Measurements from ENCODE around the gene NFAT5. TPM values are rescaled to one million over a fixed set of nuclear protein-coding genes. Genes with fewer than 3 reads are reported as not detected.

Gene NFAT5
- total RNA-seq, 1 donor from 2014 or later, result 48.8 TPM

- Mint-ChIP-seq H3K4me1 (ENCODE audit: unreplicated experiment) (peaks cover 8% of the 10 kb centered on the region), H3K27me3 (ENCODE audit: unreplicated experiment) (no peaks in the 10 kb centered on the region), H3K4me3 (ENCODE audit: unreplicated experiment) (peak overlapping the region; percentile 2), H3K9me3 (ENCODE audit: unreplicated experiment) (no peaks in the 10 kb centered on the region), H3K36me3 (ENCODE audit: low read depth, unreplicated experiment) (peaks cover 11% of the 10 kb centered on the region), H3K27ac (ENCODE audit: unreplicated experiment) (no peak overlapping the region)
- DNase-seq (ENCODE audit: low spot score), result no peak
- no peak for TF ChIP-seq CTCF (IDR thresholded peaks at IDR 0.05; ENCODE audit: unreplicated experiment)
Measured at GRCh38 chr16:69703638-69704037, 137.9 kb downstream of the NFAT5 start.

GRCh38 chr16:69706256-69706974 is 140.6 kb downstream of the NFAT5 start:
- no peaks in the 10 kb centered on the region for H3K27me3 Mint-ChIP-seq (ENCODE audit: unreplicated experiment)
- no peaks in the 10 kb centered on the region for H3K4me1 Mint-ChIP-seq (ENCODE audit: unreplicated experiment)
- no peak overlapping the region for H3K27ac Mint-ChIP-seq (ENCODE audit: unreplicated experiment)
- no peaks in the 10 kb centered on the region for H3K9me3 Mint-ChIP-seq (ENCODE audit: unreplicated experiment)
- TF ChIP-seq CTCF (IDR thresholded peaks at IDR 0.05; ENCODE audit: unreplicated experiment), result no peak
- no peak overlapping the region for H3K4me3 Mint-ChIP-seq (ENCODE audit: unreplicated experiment)
- peaks cover 12% of the 10 kb centered on the region for H3K36me3 Mint-ChIP-seq (ENCODE audit: low read depth, unreplicated experiment)
- no peak for DNase-seq (ENCODE audit: low spot score)

GRCh38 chr16:69706975-69707340 is 141.2 kb downstream of the NFAT5 start:
- Mint-ChIP-seq H3K27ac (ENCODE audit: unreplicated experiment) (no peak overlapping the region), H3K4me3 (ENCODE audit: unreplicated experiment) (no peak overlapping the region), H3K36me3 (ENCODE audit: low read depth, unreplicated experiment) (peaks cover 12% of the 10 kb centered on the region), H3K27me3 (ENCODE audit: unreplicated experiment) (no peaks in the 10 kb centered on the region), H3K9me3 (ENCODE audit: unreplicated experiment) (no peaks in the 10 kb centered on the region), H3K4me1 (ENCODE audit: unreplicated experiment) (no peaks in the 10 kb centered on the region)
- DNase-seq (ENCODE audit: low spot score), result no peak
- TF ChIP-seq CTCF (IDR thresholded peaks at IDR 0.05; ENCODE audit: unreplicated experiment), result no peak

- peak overlapping the region; percentile 6 for H3K27ac Mint-ChIP-seq (ENCODE audit: unreplicated experiment)
Measured at GRCh38 chr16:69707920-69708683, 142.3 kb downstream of the NFAT5 start.

More at GRCh38 chr16:69707920-69708683, 142.3 kb downstream of the NFAT5 start:
- Mint-ChIP-seq H3K4me1 (ENCODE audit: unreplicated experiment) (no peaks in the 10 kb centered on the region), H3K4me3 (ENCODE audit: unreplicated experiment) (peak overlapping the region; percentile 1), H3K36me3 (ENCODE audit: low read depth, unreplicated experiment) (peaks cover 14% of the 10 kb centered on the region), H3K27me3 (ENCODE audit: unreplicated experiment) (no peaks in the 10 kb centered on the region), H3K9me3 (ENCODE audit: unreplicated experiment) (no peaks in the 10 kb centered on the region)
- no peak for DNase-seq (ENCODE audit: low spot score)
- no peak for TF ChIP-seq CTCF (IDR thresholded peaks at IDR 0.05; ENCODE audit: unreplicated experiment)
